KMS-11 (cell line): Measurements from ENCODE around the gene PTMS.

Source experiments
- H2AFZ ChIP-seq: fragments of 200-600 bp; sonication (generic); 2 replicates; pipeline ENCODE4 v1.6.1; 2016; ENCODE audit warnings: antibody characterized with exemption, mixed run types, low read depth
- H3K27ac ChIP-seq: fragments of 200-600 bp; sonication (generic); 2 replicates; pipeline ENCODE4 v1.6.1; 2016; ENCODE audit warnings: mild to moderate bottlenecking, mixed run types
- H3K27me3 ChIP-seq: fragments of 200-600 bp; sonication (generic); 2 replicates; pipeline ENCODE4 v1.6.1; 2017; ENCODE audit warnings: mild to moderate bottlenecking, low read depth, mixed run types, moderate library complexity; ENCODE audit not compliant: insufficient read depth
- H3K36me3 ChIP-seq: fragments of 200-600 bp; sonication (generic); 2 replicates; pipeline ENCODE4 v1.6.1; 2017; ENCODE audit warnings: mild to moderate bottlenecking, mixed run types; ENCODE audit not compliant: insufficient read depth
- H3K4me1 ChIP-seq: fragments of 200-600 bp; sonication (generic); 2 replicates; pipeline ENCODE4 v1.6.1; 2016; ENCODE audit warnings: mild to moderate bottlenecking, low read depth, mixed run types; ENCODE audit not compliant: poor library complexity, severe bottlenecking
- H3K4me2 ChIP-seq: fragments of 200-600 bp; sonication (generic); 2 replicates; pipeline ENCODE4 v1.7.0; 2016; ENCODE audit warnings: mild to moderate bottlenecking, mixed run types
- H3K4me3 ChIP-seq: fragments of 200-600 bp; sonication (generic); IDR thresholded peaks from 2 replicates; pipeline ENCODE4 v1.6.1; 2017; ENCODE audit warnings: low read depth, low read length, mixed read lengths; ENCODE audit not compliant: insufficient read depth
- H3K79me2 ChIP-seq: fragments of 200-600 bp; sonication (generic); 2 replicates; pipeline ENCODE4 v1.6.1; 2016; ENCODE audit warnings: low read depth, mixed run types; ENCODE audit not compliant: insufficient read depth
- H3K9ac ChIP-seq: fragments of 200-600 bp; sonication (generic); 2 replicates; pipeline ENCODE4 v1.6.1; 2016; ENCODE audit warnings: mild to moderate bottlenecking, mixed run types
- H4K20me1 ChIP-seq: fragments of 200-600 bp; sonication (generic); 2 replicates; pipeline ENCODE4 v1.6.1; 2016; ENCODE audit warnings: mild to moderate bottlenecking, mixed run types; ENCODE audit not compliant: insufficient read depth
- CTCF ChIP-seq: fragments of 200-600 bp; sonication (generic); conservative IDR thresholded peaks from 2 replicates; pipeline ENCODE4 v1.6.1; 2017; ENCODE audit warnings: low read depth, mild to moderate bottlenecking, antibody characterized with exemption, low read length, moderate library complexity, mixed read lengths

The PTMS gene

GRCh38 chr12:6788972-6789924 is 23.1 kb downstream of the PTMS start, which contains the start of gene CD4:
Gene CD4 (plus strand): TSS chr12:6789528. CDS start chr12:6800139, 10,611 bp downstream.
- Histone ChIP-seq H3K4me1 (peaks cover 4% of the 10 kb centered on the region), H3K4me3 (no peak within 1 kb of the TSS), H3K9ac (no peak within 1 kb of the TSS), H4K20me1 (no peaks in the 10 kb centered on the region), H3K36me3 (no peaks in the 10 kb centered on the region), H3K27ac (no peak within 1 kb of the TSS), H3K79me2 (no peaks in the 10 kb centered on the region), H2AFZ (no peak within 1 kb of the TSS), H3K4me2 (no peak within 1 kb of the TSS), H3K27me3 (no peaks in the 10 kb centered on the region)
- TF ChIP-seq CTCF: no peak

GRCh38 chr12:6790496-6791150 is 24.5 kb downstream of the PTMS start:
- Histone ChIP-seq H3K4me3 (no peak overlapping the region), H2AFZ (no peak overlapping the region), H3K79me2 (no peaks in the 10 kb centered on the region), H3K9ac (no peak overlapping the region), H4K20me1 (no peaks in the 10 kb centered on the region), H3K27ac (no peak overlapping the region), H3K4me2 (no peak overlapping the region), H3K27me3 (no peaks in the 10 kb centered on the region), H3K4me1 (no peaks in the 10 kb centered on the region), H3K36me3 (no peaks in the 10 kb centered on the region)
- TF ChIP-seq CTCF: no peak

GRCh38 chr12:6791931-6792520 is 25.9 kb downstream of the PTMS start:
- no peak overlapping the region for H3K4me3 ChIP-seq
- H3K27me3 ChIP-seq: no peaks in the 10 kb centered on the region
- no peaks in the 10 kb centered on the region for H3K36me3 ChIP-seq
- H2AFZ ChIP-seq: no peak overlapping the region
- no peak overlapping the region for H3K27ac ChIP-seq
- no peaks in the 10 kb centered on the region for H4K20me1 ChIP-seq
- no peak overlapping the region for H3K4me2 ChIP-seq
- TF ChIP-seq CTCF: no peak
- no peak overlapping the region for H3K9ac ChIP-seq
- H3K4me1 ChIP-seq: no peaks in the 10 kb centered on the region
- no peaks in the 10 kb centered on the region for H3K79me2 ChIP-seq

- H2AFZ ChIP-seq: no peak overlapping the region
- no peak for TF ChIP-seq CTCF
- H3K27me3 ChIP-seq: no peaks in the 10 kb centered on the region
- H4K20me1 ChIP-seq: no peaks in the 10 kb centered on the region
- H3K9ac ChIP-seq: no peak overlapping the region
- H3K4me2 ChIP-seq: no peak overlapping the region
- no peak overlapping the region for H3K4me3 ChIP-seq
- H3K27ac ChIP-seq: no peak overlapping the region
- H3K4me1 ChIP-seq: no peaks in the 10 kb centered on the region
- H3K79me2 ChIP-seq: no peaks in the 10 kb centered on the region
- no peaks in the 10 kb centered on the region for H3K36me3 ChIP-seq
Observed at GRCh38 chr12:6792522-6793201, 26.5 kb downstream of the PTMS start.
